Endothelial cell of umbilical vein (primary cell): ENCODE results near the gene PTPRQ. TPM values are rescaled to one million over a fixed set of nuclear protein-coding genes. Genes with fewer than 3 reads are reported as not detected.

Experiments used
- BruUV-seq: library from RNA; stranded (reverse); fragments of 400-500 nt; replicated peaks from 2 replicates; lab custom pipeline; 2021; lab: Mats Ljungman, UMichigan
- CTCF ChIA-PET: fragments of 300-600, 350-600 bp; sonication (Branson Sonifier 250); formaldehyde crosslinking; loops from one replicate; lab custom pipeline; 2021; ENCODE audit warnings: antibody characterized with exemption, inconsistent platforms; lab: Charles Lee
- POLR2A ChIA-PET: fragments of 300-600, 350-600 bp; sonication (Branson Sonifier 250); formaldehyde crosslinking; loops from one replicate; lab custom pipeline; 2021; ENCODE audit warnings: antibody characterized with exemption, inconsistent platforms; lab: Charles Lee
- DNase-seq: peaks from one replicate; pipeline ENCODE4 v3.0.0-alpha.2; 2011; ENCODE audit warnings: low read depth, low spot score
- FAIRE-seq: peaks from 2 replicates; lab custom pipeline; 2011; peaks lifted over from hg19 to GRCh38; lab: Jason Lieb, UNC
- H2AFZ ChIP-seq: 2 replicates; pipeline ENCODE4 v1.6.0; 2012; ENCODE audit warnings: low read depth, low read length, control low read depth, inconsistent platforms
- H3K27ac ChIP-seq: 2 replicates; pipeline ENCODE4 v1.5.1; 2011; ENCODE audit warnings: low read depth, mild to moderate bottlenecking, control low read depth, low read length, moderate library complexity; ENCODE audit not compliant: insufficient read depth
- H3K27me3 ChIP-seq, 2 experiments: 2 replicates each; pipeline versions ENCODE4 v1.6.0 to v1.6.1; 2011; ENCODE audit warnings: low read length in 2 of 2, mixed read lengths in 1 of 2; ENCODE audit not compliant: control insufficient read depth in 2 of 2, insufficient read depth in 2 of 2
- H3K36me3 ChIP-seq, 2 experiments: 2 replicates in 1 of 2; 3 replicates in 1 of 2; pipeline ENCODE4 v1.5.1; 2011; ENCODE audit warnings: low read length in 2 of 2, mild to moderate bottlenecking in 1 of 2, moderate library complexity in 1 of 2; ENCODE audit not compliant: control insufficient read depth in 2 of 2, insufficient read depth in 2 of 2; ENCODE audit errors: extremely low read depth in 1 of 2
- H3K4me1 ChIP-seq: 3 replicates; pipeline ENCODE4 v1.5.1; 2011; ENCODE audit warnings: mild to moderate bottlenecking, low read length; ENCODE audit not compliant: control insufficient read depth, insufficient read depth; ENCODE audit errors: extremely low read depth
- H3K4me2 ChIP-seq: 2 replicates; pipeline ENCODE4 v1.6.1; 2011; ENCODE audit warnings: low read length, control low read depth, mixed read lengths; ENCODE audit not compliant: insufficient read depth
- H3K4me3 ChIP-seq, 3 experiments: fragments of 200-600 bp in 1 of 3; sonication (generic), shearing (Covaris generic) in 1 of 3; replicated peaks in 1 of 3; 2 replicates each; pipeline ENCODE4 v1.5.1; 2011 to 2016; ENCODE audit warnings: control low read depth in 3 of 3, low read length in 3 of 3, mild to moderate bottlenecking in 2 of 3, inconsistent platforms in 1 of 3, low read depth in 1 of 3, moderate library complexity in 1 of 3; ENCODE audit not compliant: insufficient read depth in 1 of 3
- H3K79me2 ChIP-seq: 2 replicates; pipeline ENCODE4 v1.6.0; 2012; ENCODE audit warnings: low read length, inconsistent platforms; ENCODE audit not compliant: control insufficient read depth, insufficient read depth
- H3K9ac ChIP-seq: replicated peaks from 2 replicates; pipeline ENCODE3; 2011; ENCODE audit warnings: low read length, control low read depth; ENCODE audit not compliant: insufficient read depth; ENCODE audit errors: extremely low read depth
- H3K9me1 ChIP-seq: replicated peaks from 3 replicates; pipeline ENCODE4 v1.6.0; 2011; ENCODE audit warnings: mild to moderate bottlenecking, low read length; ENCODE audit not compliant: control insufficient read depth, insufficient read depth; ENCODE audit errors: extremely low read depth
- H3K9me3 ChIP-seq: replicated peaks from 2 replicates; pipeline ENCODE4 v1.5.1; 2012; ENCODE audit warnings: low read length, inconsistent platforms; ENCODE audit not compliant: control insufficient read depth, insufficient read depth
- H4K20me1 ChIP-seq: replicated peaks from 2 replicates; pipeline ENCODE3; 2011; ENCODE audit warnings: mild to moderate bottlenecking, low read length; ENCODE audit not compliant: control insufficient read depth, insufficient read depth; ENCODE audit errors: extremely low read depth
- CTCF ChIP-seq, 2 donors: IDR thresholded peaks; 1 replicate in 1 of 2; 2 replicates in 1 of 2; pipeline ENCODE4 v1.5.1; 2011; ENCODE audit warnings: low read length in 2 of 2, mild to moderate bottlenecking in 2 of 2, moderate library complexity in 2 of 2, control low read depth in 1 of 2, inconsistent platforms in 1 of 2, low read depth in 1 of 2; ENCODE audit not compliant: insufficient read depth in 1 of 2; ENCODE audit errors: extremely low read depth in 1 of 2
- EZH2 ChIP-seq: IDR thresholded peaks from 2 replicates; pipeline ENCODE4 v1.6.1; 2012; ENCODE audit warnings: borderline replicate concordance, low read depth, mild to moderate bottlenecking, moderate library complexity, low read length, inconsistent platforms; ENCODE audit not compliant: severe bottlenecking
- FOS ChIP-seq: IDR thresholded peaks from 2 replicates; pipeline ENCODE4 v1.6.1; 2011; ENCODE audit warnings: mild to moderate bottlenecking, low read length, moderate library complexity, borderline replicate concordance; ENCODE audit not compliant: insufficient read depth
- GATA2 ChIP-seq: IDR thresholded peaks from 2 replicates; pipeline ENCODE4 v1.7.0; 2011; ENCODE audit warnings: low read depth, mild to moderate bottlenecking, moderate library complexity, mixed read lengths, low read length; ENCODE audit not compliant: insufficient read length, insufficient read depth
- JUN ChIP-seq: IDR thresholded peaks from 2 replicates; pipeline ENCODE4 v1.6.1; 2011; ENCODE audit warnings: borderline replicate concordance, low read depth; ENCODE audit not compliant: insufficient read length, insufficient read depth
- MAX ChIP-seq: IDR thresholded peaks from 2 replicates; pipeline ENCODE4 v1.6.1; 2011; ENCODE audit not compliant: insufficient read depth, insufficient read length
- MYC ChIP-seq: IDR thresholded peaks from one replicate; pipeline ENCODE4 v1.6.1; 2011; ENCODE audit warnings: mild to moderate bottlenecking, low read depth, low read length
- POLR2A ChIP-seq: IDR thresholded peaks from 2 replicates; pipeline ENCODE4 v1.6.1; 2012; ENCODE audit warnings: low read depth, mild to moderate bottlenecking, control low read depth, low read length
- POLR2AphosphoS5 ChIP-seq: IDR thresholded peaks from 2 replicates; pipeline ENCODE4 v1.6.1; 2012; ENCODE audit warnings: low read depth, mild to moderate bottlenecking, control low read depth, low read length, moderate library complexity; ENCODE audit not compliant: insufficient read depth
- dilution Hi-C: fragments of 300-500 bp; cut with MboI; formaldehyde crosslinking; loops from one replicate; pipeline ENCODE4 v1.15.0; 2019; ENCODE audit warnings: low sequenced_read_pairs; ENCODE audit not compliant: extremely low pct_ligation_motif_present
- intact Hi-C: fragments of 100-400 bp; cut with micrococcal nuclease; formaldehyde crosslinking; loops from one replicate; pipeline ENCODE4 v1.10.0; 2022
- polyA plus RNA-seq, 4 experiments: library from polyadenylated mRNA; depleted of rRNA in 3 of 4; stranded (reverse) in 3 of 4; unstranded in 1 of 4; fragments of >200 nt; gene quantifications; 2 replicates each; pipeline versions ENCODE4 v1.2.1 to v1.2.3, GENCODE V29; 2011 to 2012; ENCODE audit warnings: missing spikeins in 1 of 4
- total RNA-seq: library from RNA; stranded (reverse); gene quantifications from 2 replicates; pipeline ENCODE4 v1.2.3, GENCODE V29; 2021

Gene PTPRQ
- total and polyA plus RNA-seq, 2 donors (not counting 3 experiments of a cell fraction or from before 2014, with no cell fraction given) = not detected

DNA sequence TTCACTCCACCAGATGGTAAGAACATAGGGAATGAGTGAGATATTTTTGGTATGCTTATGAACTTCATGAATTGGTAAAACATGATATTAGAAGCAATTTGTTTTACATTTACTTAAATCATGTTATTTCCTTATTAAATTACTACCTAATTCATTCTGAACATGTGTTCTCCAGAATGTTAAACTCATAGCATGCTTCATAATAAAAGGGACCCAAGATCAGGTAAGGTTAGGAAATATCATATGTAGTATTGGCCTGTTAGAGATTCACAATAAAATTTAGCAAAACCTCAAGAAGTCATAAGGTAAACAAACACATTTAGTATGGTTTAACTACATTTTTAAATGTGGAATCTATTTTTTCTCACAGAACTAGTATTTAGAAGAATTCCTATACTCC is 28.2 kb downstream of the PTPRQ start:
- Histone ChIP-seq H3K36me3 (no peaks in the 10 kb centered on the region), H3K4me3 (no peak overlapping the region), H2AFZ (no peak overlapping the region), H3K27me3 (no peaks in the 10 kb centered on the region), H3K27ac (no peak overlapping the region), H4K20me1 (no peaks in the 10 kb centered on the region), H3K9me3 (no peaks in the 10 kb centered on the region), H3K9me1 (no peaks in the 10 kb centered on the region), H3K9ac (no peak overlapping the region), H3K79me2 (no peaks in the 10 kb centered on the region), H3K4me2 (no peak overlapping the region), H3K4me1 (no peaks in the 10 kb centered on the region)
- no peak for TF ChIP-seq CTCF (IDR thresholded peaks at IDR 0.05; ENCODE audit: extremely low read depth in 1 of 2, insufficient read depth in 1 of 2, low read depth in 1 of 2, low read length in 2 of 2)
- no peak for TF ChIP-seq POLR2A
- no peak for TF ChIP-seq GATA2
- no peak for TF ChIP-seq EZH2
- no peak for TF ChIP-seq MYC
- no peak for TF ChIP-seq POLR2AphosphoS5
- no peak for TF ChIP-seq JUN
- TF ChIP-seq MAX = no peak
- TF ChIP-seq FOS = no peak
- ChIA-PET POLR2A (no interaction called here), CTCF (interaction anchor here (1.4 to 2.1 kb wide), 2 partner anchors 210 to 292 kb away, joined by 4 to 29 read pairs; no protein-coding TSS in a partner anchor)
- DNase-seq (no peak), FAIRE-seq (no peak)
- BruUV-seq = no TSS peak
- intact Hi-C loops = loop anchor here (2.0 to 10.0 kb wide), 2 partner anchors 473 to 785 kb away; no protein-coding TSS in a partner anchor
- dilution Hi-C loops = no loop called here
